Suprapubic skin (tissue), 4 donors: ENCODE data around the gene MFSD6.

ENCODE experiments used
- CTCF ChIP-seq, 2 donors: fragments of 200-600 bp in 1 of 2; fragments of 450-650 bp in 1 of 2; sonication (generic) in 1 of 2; IDR thresholded peaks; one replicate each; pipeline ENCODE4 v1.5.1; 2016 to 2019; ENCODE audit warnings: antibody characterized with exemption in 2 of 2, mild to moderate bottlenecking in 1 of 2, moderate library complexity in 1 of 2
- EP300 ChIP-seq: sonication (generic); formaldehyde crosslinking; IDR thresholded peaks from one replicate; pipeline ENCODE4 v1.6.1; 2017; ENCODE audit warnings: antibody characterized with exemption
- POLR2A ChIP-seq, 2 donors: fragments of 450-650 bp; IDR thresholded peaks; one replicate each; pipeline ENCODE4 v1.6.1; 2017; ENCODE audit warnings: antibody characterized with exemption in 2 of 2, mild to moderate bottlenecking in 2 of 2, moderate library complexity in 2 of 2
- POLR2AphosphoS5 ChIP-seq, 3 donors: sonication (generic); formaldehyde crosslinking; IDR thresholded peaks; one replicate each; pipeline ENCODE4 v1.6.1; 2017; ENCODE audit warnings: antibody characterized with exemption in 3 of 3

GRCh38 chr2:190527214-190527613 is 119.1 kb downstream of the MFSD6 start:
- TF ChIP-seq EP300 = no peak
- TF ChIP-seq CTCF (IDR thresholded peaks at IDR 0.05) = no peak
- no peak for TF ChIP-seq POLR2AphosphoS5 (IDR thresholded peaks at IDR 0.05)
- TF ChIP-seq POLR2A (IDR thresholded peaks at IDR 0.05) = no peak
